Measurements from ENCODE around the gene USP24.

Gene USP24

DNA sequence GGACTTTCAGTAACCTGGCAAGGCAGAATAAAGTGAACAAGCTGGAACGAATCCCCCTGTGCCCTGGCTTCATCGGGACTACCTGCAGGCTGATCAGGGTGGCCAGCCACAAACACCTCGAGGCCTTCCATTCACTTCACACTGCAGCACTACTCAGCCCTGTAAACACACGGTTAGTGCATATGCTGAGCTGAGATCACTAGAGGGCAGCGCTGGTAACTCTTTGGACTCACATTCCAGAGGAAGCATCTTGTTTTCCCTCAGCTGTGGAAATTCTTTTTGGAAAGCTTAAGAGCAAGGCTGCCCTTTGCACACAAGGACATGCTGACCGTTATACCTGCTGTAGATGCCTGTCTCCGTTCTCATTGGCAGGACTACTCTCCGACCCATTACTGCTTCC is 143.7 kb downstream of the USP24 start:
- Histone ChIP-seq H3K9me3 (ENCODE audit: insufficient read depth, low read length) (no peaks in the 10 kb centered on the region), H3K4me3 (ENCODE audit: low read length) (no peak overlapping the region), H3K4me2 (ENCODE audit: low read length) (no peak overlapping the region), H4K20me1 (ENCODE audit: insufficient read depth, low read length) (no peaks in the 10 kb centered on the region), H2AFZ (ENCODE audit: low read depth, low read length) (no peak overlapping the region), H3K36me3 (replicated peaks; ENCODE audit: low read depth, low read length) (peaks cover 17% of the 10 kb centered on the region), H3K79me2 (ENCODE audit: low read length) (no peaks in the 10 kb centered on the region), H3K27ac (ENCODE audit: low read length) (no peak overlapping the region), H3K9ac (ENCODE audit: low read length) (no peak overlapping the region), H3K27me3 (ENCODE audit: low read depth, low read length) (no peaks in the 10 kb centered on the region), H3K4me1 (ENCODE audit: low read length) (no peaks in the 10 kb centered on the region)
- TF ChIP-seq EZH2phosphoT487 (IDR thresholded peaks at IDR 0.05; ENCODE audit: low read depth): no peak
- peak; percentile 53 for TF ChIP-seq CTCF (IDR thresholded peaks at IDR 0.05; ENCODE audit: low read depth, low read length)

DNA sequence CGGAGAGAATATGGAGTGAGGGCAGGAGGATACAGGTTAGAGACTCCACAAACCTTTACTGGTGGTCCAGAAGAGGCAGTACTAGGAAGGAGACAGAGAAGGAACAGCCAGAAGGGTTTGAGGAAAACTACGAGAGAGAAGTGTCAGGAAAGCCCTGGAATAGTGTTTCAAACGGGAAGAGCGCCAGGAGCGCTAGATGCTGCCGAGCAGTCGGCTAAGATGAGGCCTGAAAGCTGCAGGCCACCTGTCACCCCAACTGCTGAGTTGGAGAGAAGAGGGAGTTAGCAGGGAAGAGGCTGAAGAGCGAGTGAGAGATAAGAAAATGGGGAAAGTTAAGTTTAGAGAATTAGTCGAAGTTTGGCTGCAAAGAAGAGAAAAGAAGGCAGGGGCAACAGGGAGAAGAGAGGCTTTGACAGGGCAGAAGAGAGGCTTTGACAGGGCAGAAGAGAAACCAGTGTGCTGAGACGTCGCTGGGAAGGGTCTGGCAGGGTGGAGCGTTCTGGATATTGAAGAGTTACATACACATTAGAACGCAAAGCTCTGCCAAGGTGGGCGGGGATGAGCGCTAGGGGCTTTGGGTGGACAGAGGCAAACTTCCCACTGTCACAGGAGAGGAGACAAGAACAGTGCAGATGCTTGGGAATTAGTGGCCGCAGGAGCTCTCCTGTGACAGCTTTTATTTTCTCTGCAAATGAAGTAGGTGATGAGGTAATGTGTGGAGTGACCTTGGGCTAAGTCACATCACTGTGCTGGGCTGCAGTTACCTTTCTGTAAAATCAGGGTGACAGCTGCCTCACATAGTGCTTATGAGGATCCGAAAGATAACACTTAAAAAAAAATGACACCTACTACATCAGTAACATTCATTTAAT is 144.6 kb downstream of the USP24 start:
- TF ChIP-seq CTCF (IDR thresholded peaks at IDR 0.05; ENCODE audit: low read depth, low read length): no peak
- no peak for TF ChIP-seq EZH2phosphoT487 (IDR thresholded peaks at IDR 0.05; ENCODE audit: low read depth)
- H3K4me2 ChIP-seq (ENCODE audit: low read length): no peak overlapping the region
- H4K20me1 ChIP-seq (ENCODE audit: insufficient read depth, low read length): no peaks in the 10 kb centered on the region
- no peaks in the 10 kb centered on the region for H3K79me2 ChIP-seq (ENCODE audit: low read length)
- H3K9ac ChIP-seq (ENCODE audit: low read length): no peak overlapping the region
- H3K4me3 ChIP-seq (ENCODE audit: low read length): no peak overlapping the region
- H3K4me1 ChIP-seq (ENCODE audit: low read length): no peaks in the 10 kb centered on the region
- no peaks in the 10 kb centered on the region for H3K9me3 ChIP-seq (ENCODE audit: insufficient read depth, low read length)
- no peaks in the 10 kb centered on the region for H3K27me3 ChIP-seq (ENCODE audit: low read depth, low read length)
- no peak overlapping the region for H2AFZ ChIP-seq (ENCODE audit: low read depth, low read length)
- H3K27ac ChIP-seq (ENCODE audit: low read length): no peak overlapping the region
- H3K36me3 ChIP-seq (replicated peaks; ENCODE audit: low read depth, low read length): peaks cover 17% of the 10 kb centered on the region

DNA sequence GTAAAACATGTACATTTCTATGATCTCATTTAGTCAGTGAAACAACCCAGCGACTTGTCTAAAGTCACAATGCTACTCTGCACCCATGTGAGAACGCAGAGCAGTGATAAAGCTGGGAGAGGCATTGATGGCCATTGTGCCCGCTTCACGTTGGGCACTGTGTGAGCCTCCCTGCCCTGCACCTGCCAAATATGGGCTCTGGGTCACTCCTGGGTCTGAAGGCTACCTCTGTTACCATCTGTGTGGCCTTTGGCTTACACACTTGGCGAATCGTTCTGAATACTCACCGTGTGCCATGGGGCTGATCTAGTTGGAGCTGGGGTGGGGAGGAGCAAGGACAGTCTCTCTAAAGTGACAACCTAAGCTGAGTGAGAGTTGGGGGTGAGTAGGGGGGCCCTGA is 145.9 kb downstream of the USP24 start:
- Histone ChIP-seq H4K20me1 (ENCODE audit: insufficient read depth, low read length) (no peaks in the 10 kb centered on the region), H3K79me2 (ENCODE audit: low read length) (no peaks in the 10 kb centered on the region), H3K4me3 (ENCODE audit: low read length) (no peak overlapping the region), H3K36me3 (replicated peaks; ENCODE audit: low read depth, low read length) (peaks cover 17% of the 10 kb centered on the region), H2AFZ (ENCODE audit: low read depth, low read length) (no peak overlapping the region), H3K9me3 (ENCODE audit: insufficient read depth, low read length) (no peaks in the 10 kb centered on the region), H3K27me3 (ENCODE audit: low read depth, low read length) (no peaks in the 10 kb centered on the region), H3K4me1 (ENCODE audit: low read length) (no peaks in the 10 kb centered on the region), H3K27ac (ENCODE audit: low read length) (no peak overlapping the region), H3K9ac (ENCODE audit: low read length) (no peak overlapping the region), H3K4me2 (ENCODE audit: low read length) (no peak overlapping the region)
- TF ChIP-seq CTCF (IDR thresholded peaks at IDR 0.05; ENCODE audit: low read depth, low read length): no peak
- no peak for TF ChIP-seq EZH2phosphoT487 (IDR thresholded peaks at IDR 0.05; ENCODE audit: low read depth)

DNA sequence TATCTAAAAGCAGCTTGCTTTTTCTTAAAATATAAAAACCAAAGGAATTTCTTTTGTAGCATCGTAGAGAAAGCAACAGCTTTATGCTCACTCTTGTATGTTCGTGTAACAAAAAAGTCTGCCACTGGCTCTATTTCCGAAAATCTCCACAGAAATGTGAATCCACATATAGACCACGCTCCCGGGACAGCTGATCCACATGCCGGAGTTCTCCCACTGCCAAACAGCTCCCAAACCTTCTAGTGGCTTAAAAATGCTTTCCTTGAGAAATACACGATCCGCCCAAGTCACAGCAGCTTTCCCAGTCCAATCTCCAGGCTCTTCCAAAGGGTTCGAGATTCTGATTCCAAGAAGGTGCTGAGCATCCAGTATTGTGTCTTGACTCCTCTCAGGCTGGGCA is 146.5 kb downstream of the USP24 start:
- no peaks in the 10 kb centered on the region for H3K79me2 ChIP-seq (ENCODE audit: low read length)
- H3K4me3 ChIP-seq (ENCODE audit: low read length): no peak overlapping the region
- H4K20me1 ChIP-seq (ENCODE audit: insufficient read depth, low read length): no peaks in the 10 kb centered on the region
- H3K9ac ChIP-seq (ENCODE audit: low read length): no peak overlapping the region
- no peaks in the 10 kb centered on the region for H3K9me3 ChIP-seq (ENCODE audit: insufficient read depth, low read length)
- H2AFZ ChIP-seq (ENCODE audit: low read depth, low read length): no peak overlapping the region
- no peaks in the 10 kb centered on the region for H3K4me1 ChIP-seq (ENCODE audit: low read length)
- H3K36me3 ChIP-seq (replicated peaks; ENCODE audit: low read depth, low read length): peaks cover 16% of the 10 kb centered on the region
- no peaks in the 10 kb centered on the region for H3K27me3 ChIP-seq (ENCODE audit: low read depth, low read length)
- no peak overlapping the region for H3K27ac ChIP-seq (ENCODE audit: low read length)
- TF ChIP-seq CTCF (IDR thresholded peaks at IDR 0.05; ENCODE audit: low read depth, low read length) (no peak), EZH2phosphoT487 (IDR thresholded peaks at IDR 0.05; ENCODE audit: low read depth) (no peak)
- H3K4me2 ChIP-seq (ENCODE audit: low read length): no peak overlapping the region
